NCI-H82 (cell line): ENCODE data around the gene HTR6.

Experiments used
- DNase-seq: peaks from one replicate; lab custom pipeline; 2025; lab: John Stamatoyannopoulos, UW

HTR6 gene

GRCh38 chr1:19656780-19657466, 7.8 kb upstream of the HTR6 start:
- DNase-seq: peak; percentile 24

GRCh38 chr1:19657511-19657910, 7.2 kb upstream of the HTR6 start:
- no peak for DNase-seq

- DNase-seq: no peak
These were observed 6.5 kb upstream of the HTR6 start for GRCh38 chr1:19658186-19658585.

GRCh38 chr1:19661721-19662228, 2.9 kb upstream of the HTR6 start:
- peak; percentile 66 for DNase-seq

- DNase-seq: peak; percentile 31
These were observed 2.4 kb upstream of the HTR6 start for GRCh38 chr1:19662313-19662712.

GRCh38 chr1:19665186-19665495, 466 bp downstream of the HTR6 start:
- DNase-seq: peak; percentile 24

- no peak for DNase-seq
These were observed 1.1 kb downstream of the HTR6 start for GRCh38 chr1:19665496-19666465.

- DNase-seq: no peak
These were observed 4.2 kb downstream of the HTR6 start for GRCh38 chr1:19668888-19669287.

- peak; percentile 20 for DNase-seq
These were observed 6.1 kb downstream of the HTR6 start for GRCh38 chr1:19670787-19671186.

- no peak for DNase-seq
These were observed 7.6 kb downstream of the HTR6 start for GRCh38 chr1:19672237-19672636.

GRCh38 chr1:19675797-19676196, 11.1 kb downstream of the HTR6 start:
- DNase-seq: no peak

GRCh38 chr1:19676438-19676922, 11.8 kb downstream of the HTR6 start:
- DNase-seq: no peak

- DNase-seq: no peak
These were observed 13.8 kb downstream of the HTR6 start for GRCh38 chr1:19678493-19678892.

GRCh38 chr1:19678931-19679453, 14.3 kb downstream of the HTR6 start:
- no peak for DNase-seq

GRCh38 chr1:19679691-19680090, 15.0 kb downstream of the HTR6 start:
- no peak for DNase-seq

- no peak for DNase-seq
These were observed 16.0 kb downstream of the HTR6 start for GRCh38 chr1:19680644-19681043.

GRCh38 chr1:19682257-19682656, 17.6 kb downstream of the HTR6 start:
- DNase-seq: no peak

- no peak for DNase-seq
These were observed 18.2 kb downstream of the HTR6 start for GRCh38 chr1:19682901-19683300.

GRCh38 chr1:19683351-19683750, 18.7 kb downstream of the HTR6 start:
- no peak for DNase-seq

- DNase-seq: no peak
These were observed 20.0 kb downstream of the HTR6 start for GRCh38 chr1:19684677-19685076.

GRCh38 chr1:19685994-19686393, 21.3 kb downstream of the HTR6 start:
- DNase-seq: no peak

GRCh38 chr1:19687414-19687813, 22.7 kb downstream of the HTR6 start:
- DNase-seq: no peak
